HG02840 (cell line): ENCODE data around the gene PCDHB4.
"Not testable (repeated sequence)": the region's sequence is repeated elsewhere in the genome, so short reads cannot be mapped to it uniquely, and the experiment has no call there.

ENCODE experiments used
- ATAC-seq: cut with Tn5 transposase; IDR thresholded peaks from one replicate; pipeline ENCODE4 v1.9.1; 2021; ENCODE audit warnings: mild to moderate bottlenecking, moderate library complexity, moderate number of reproducible peaks; ENCODE audit not compliant: unreplicated experiment, low FRiP score

Gene PCDHB4

DNA sequence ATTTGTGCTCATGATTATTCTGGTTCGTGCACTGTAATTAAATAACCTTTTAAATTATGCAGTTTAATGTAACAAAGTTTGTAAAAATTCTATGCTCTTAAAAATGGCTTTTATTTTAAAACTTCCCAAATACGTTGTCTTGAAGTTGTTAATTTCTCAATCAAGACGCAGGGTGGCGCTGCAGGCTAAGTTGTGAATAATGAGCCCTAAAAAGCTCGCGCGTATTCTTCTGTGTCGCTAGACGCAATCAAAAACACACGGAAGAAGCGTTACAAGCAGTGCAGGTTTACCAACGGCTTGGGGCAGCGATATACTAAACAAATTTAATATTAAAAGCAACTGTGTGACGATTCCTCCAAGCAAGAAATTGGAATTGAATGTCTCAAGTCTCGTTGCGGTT is at the start of gene PCDHB4:
PCDHB4 (plus strand) TSS at position 256 of the 400 bp plus-strand sequence. CDS start 181 bp downstream, outside the sequence.
- no peak for ATAC-seq

DNA sequence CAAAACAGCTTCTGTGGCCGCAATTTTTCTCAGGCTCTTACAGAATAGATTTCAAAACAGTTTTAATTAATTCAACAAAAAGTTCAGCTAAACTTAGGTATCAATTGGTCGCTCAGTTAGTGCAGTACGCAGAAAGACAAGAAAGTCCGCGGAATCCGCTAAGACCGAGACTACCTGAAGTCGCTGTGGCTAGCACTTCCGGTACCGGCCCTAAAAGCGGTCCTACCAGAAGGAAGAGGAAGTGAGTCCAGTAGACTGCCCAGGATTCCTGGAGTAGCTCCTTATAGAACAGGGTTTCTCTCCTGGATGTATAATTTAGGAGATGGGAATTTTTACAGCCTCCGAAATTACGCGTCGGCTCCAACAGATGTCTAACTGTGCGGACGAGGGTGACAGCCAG is 43.8 kb upstream of the PCDHB4 start:
- ATAC-seq = no peak

- ATAC-seq = no peak
Measured at GRCh38 chr5:141082228-141082627, 39.4 kb upstream of the PCDHB4 start.

DNA sequence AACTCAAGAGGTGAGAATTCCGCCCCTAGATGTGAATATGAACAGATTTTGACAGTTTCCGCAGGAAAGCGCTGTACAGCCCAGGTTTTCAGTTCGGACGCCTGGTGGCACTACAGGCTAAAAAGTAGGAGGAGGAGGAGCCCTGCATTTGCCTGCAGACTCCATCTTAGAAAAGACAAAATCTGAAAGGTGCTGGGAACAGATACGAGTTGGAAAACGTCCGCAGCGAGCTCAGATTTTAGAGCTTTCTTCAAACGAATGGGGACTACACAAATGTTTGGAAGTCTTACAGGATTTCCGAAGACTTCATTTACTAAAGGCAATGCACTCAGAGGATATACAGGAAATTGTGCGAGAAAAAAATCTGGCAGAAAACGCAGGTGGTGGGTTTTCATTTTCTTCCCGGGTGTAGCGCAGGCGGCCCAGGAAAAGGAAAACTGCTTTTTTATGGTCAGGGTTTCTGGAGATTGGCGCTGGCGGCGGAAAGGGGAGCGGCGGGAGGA is 37.1 kb upstream of the PCDHB4 start:
- ATAC-seq = no peak

DNA sequence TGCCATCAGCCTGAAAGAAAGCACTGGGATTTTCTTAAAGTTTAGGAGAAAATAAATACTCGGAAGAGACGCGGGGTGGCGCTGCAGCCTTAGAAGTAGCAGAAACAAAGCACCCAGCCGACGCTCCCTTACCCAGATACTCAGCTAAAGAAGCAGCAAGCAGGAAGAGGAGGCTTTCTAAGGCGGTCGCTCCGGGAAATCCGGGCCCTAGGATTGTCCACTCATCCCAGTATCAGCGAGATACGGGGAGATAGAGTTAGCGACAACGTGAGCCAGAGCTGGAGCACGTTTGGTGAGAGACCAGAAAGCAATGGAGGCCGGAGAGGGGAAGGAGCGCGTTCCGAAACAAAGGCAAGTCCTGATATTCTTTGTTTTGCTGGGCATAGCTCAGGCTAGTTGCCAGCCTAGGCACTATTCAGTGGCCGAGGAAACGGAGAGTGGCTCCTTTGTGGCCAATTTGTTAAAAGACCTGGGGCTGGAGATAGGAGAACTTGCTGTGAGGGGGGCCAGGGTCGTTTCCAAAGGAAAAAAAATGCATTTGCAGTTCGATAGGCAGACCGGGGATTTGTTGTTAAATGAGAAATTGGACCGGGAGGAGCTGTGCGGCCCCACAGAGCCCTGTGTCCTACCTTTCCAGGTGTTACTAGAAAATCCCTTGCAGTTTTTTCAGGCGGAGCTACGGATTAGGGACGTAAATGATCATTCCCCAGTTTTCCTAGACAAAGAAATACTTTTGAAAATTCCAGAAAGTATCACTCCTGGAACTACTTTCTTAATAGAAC is 26.9 kb upstream of the PCDHB4 start, which contains the start of gene PCDHB2:
PCDHB2 (plus strand) TSS at position 135 of the 782 bp plus-strand sequence; CDS start at position 311, 176 bp downstream.
- no peak for ATAC-seq

DNA sequence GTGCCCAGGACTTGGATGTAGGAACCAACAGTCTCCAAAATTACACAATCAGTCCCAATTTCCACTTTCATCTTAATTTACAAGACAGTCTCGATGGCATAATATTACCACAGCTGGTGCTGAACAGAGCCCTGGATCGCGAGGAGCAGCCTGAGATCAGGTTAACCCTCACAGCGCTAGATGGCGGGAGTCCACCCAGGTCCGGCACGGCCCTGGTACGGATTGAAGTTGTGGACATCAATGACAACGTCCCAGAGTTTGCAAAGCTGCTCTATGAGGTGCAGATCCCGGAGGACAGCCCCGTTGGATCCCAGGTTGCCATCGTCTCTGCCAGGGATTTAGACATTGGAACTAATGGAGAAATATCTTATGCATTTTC is 26.4 kb upstream of the PCDHB4 start:
- ATAC-seq = no peak

- not testable (repeated sequence) for ATAC-seq
Measured at GRCh38 chr5:141096181-141096580, 25.4 kb upstream of the PCDHB4 start.

- ATAC-seq = not testable (repeated sequence)
Measured at GRCh38 chr5:141096586-141096985, 25.0 kb upstream of the PCDHB4 start.

GRCh38 chr5:141100243-141100805 is 21.3 kb upstream of the PCDHB4 start, which contains the start of gene PCDHB3:
PCDHB3 (plus strand) TSS chr5:141100473; CDS start chr5:141100650, 177 bp downstream.
- ATAC-seq = no peak

DNA sequence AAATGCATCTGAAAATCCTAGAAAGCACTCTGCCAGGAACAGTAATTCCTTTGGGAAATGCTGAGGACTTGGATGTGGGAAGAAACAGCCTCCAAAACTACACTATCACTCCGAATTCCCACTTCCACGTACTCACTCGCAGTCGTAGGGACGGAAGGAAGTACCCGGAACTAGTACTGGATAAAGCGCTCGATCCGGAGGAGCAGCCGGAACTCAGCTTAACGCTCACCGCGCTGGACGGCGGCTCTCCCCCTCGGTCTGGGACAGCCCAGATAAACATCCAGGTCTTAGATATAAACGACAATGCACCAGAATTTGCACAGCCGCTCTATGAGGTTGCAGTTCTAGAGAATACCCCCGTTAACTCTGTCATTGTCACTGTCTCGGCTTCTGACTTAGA is 20.6 kb upstream of the PCDHB4 start:
- ATAC-seq = no peak

DNA sequence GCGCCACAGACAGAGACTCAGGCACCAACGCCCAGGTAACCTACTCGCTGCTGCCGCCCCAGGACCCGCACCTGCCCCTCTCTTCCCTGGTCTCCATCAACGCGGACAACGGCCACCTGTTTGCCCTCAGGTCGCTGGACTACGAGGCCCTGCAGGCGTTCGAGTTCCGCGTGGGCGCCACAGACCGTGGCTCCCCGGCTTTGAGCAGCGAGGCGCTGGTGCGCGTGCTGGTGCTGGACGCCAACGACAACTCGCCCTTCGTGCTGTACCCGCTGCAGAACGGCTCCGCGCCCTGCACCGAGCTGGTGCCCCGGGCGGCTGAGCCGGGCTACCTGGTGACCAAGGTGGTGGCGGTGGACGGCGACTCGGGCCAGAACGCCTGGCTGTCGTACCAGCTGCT is 19.5 kb upstream of the PCDHB4 start:
- ATAC-seq = not testable (repeated sequence)

DNA sequence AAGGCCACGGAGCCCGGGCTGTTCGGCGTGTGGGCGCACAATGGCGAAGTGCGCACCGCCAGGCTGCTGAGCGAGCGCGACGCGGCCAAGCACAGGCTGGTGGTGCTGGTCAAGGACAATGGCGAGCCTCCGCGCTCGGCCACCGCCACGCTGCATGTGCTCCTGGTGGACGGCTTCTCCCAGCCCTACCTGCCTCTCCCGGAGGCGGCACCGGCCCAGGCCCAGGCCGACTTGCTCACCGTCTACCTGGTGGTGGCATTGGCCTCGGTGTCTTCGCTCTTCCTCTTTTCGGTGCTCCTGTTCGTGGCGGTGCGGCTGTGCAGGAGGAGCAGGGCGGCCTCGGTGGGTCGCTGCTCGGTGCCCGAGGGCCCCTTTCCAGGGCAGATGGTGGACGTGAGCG is 19.1 kb upstream of the PCDHB4 start:
- ATAC-seq = not testable (repeated sequence)

DNA sequence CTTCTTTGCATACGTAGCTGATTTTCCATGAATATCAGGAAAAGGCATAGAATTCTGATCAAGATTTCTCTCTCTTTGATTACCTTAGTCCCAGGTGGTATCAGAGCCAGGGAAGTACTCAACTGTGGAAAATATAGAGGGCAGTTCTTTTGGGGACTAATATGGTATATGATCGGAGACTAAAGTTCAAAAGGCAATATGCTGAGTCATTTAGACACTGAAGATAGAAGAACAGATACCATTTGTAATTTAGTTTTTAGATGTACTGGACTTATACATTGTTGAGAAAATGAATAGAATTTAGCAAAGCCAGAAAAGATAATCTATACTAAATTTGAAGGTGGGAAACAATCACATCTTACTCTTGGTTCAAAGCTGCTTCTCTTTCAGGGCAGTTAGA is 16.3 kb upstream of the PCDHB4 start:
- ATAC-seq = no peak

DNA sequence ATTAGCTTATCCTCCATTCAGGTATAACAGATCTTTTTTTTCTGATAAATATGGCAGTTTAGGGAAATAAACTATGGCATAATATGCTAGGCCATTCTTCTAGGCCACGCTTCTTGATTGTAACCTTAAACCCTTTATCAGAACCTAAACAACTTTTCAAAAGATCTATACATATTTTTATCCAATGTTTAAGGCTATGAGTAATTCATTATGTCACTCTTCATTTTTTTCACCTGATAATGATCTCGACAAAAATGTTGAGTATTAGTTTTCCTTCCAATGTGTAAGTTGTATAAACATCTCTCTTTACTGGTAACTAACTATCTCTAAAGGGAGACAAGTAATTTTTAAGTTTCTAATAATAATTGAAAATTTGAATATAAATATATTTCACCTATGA is 2.4 kb upstream of the PCDHB4 start:
- ATAC-seq = no peak

DNA sequence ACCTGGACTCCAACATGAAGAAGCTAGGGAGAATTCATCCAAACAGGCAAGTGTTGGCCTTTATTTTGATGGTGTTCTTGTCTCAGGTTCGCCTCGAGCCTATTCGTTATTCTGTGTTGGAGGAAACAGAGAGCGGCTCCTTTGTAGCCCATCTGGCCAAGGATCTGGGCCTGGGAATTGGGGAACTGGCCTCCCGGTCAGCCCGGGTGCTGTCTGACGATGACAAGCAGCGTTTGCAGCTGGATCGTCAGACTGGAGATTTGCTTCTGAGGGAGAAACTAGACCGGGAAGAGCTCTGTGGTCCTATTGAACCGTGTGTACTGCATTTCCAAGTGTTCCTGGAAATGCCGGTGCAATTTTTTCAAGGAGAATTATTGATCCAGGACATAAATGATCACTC is 367 bp downstream of the PCDHB4 start:
- ATAC-seq = no peak

GRCh38 chr5:141123396-141124135 is 1.9 kb downstream of the PCDHB4 start:
- not testable (repeated sequence) for ATAC-seq

DNA sequence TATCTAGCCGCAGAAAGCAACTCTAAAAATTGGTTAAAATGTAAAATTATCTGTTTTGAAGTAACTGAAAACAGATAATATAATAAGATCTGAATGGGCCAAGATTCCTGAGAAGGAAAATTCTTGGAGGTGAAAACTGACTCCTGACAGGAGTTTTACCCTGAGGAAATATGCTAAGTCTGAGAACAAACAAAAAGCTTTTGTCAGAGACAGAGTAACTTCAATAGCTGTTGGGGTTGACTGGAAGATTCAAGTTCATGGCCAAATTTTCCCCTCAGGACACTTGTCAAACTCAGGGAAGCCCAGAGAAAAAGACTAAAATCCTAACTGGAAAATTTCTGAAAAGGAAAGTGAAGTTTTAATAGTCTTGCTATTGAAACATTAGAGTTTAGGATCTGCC is 5.7 kb downstream of the PCDHB4 start:
- no peak for ATAC-seq

DNA sequence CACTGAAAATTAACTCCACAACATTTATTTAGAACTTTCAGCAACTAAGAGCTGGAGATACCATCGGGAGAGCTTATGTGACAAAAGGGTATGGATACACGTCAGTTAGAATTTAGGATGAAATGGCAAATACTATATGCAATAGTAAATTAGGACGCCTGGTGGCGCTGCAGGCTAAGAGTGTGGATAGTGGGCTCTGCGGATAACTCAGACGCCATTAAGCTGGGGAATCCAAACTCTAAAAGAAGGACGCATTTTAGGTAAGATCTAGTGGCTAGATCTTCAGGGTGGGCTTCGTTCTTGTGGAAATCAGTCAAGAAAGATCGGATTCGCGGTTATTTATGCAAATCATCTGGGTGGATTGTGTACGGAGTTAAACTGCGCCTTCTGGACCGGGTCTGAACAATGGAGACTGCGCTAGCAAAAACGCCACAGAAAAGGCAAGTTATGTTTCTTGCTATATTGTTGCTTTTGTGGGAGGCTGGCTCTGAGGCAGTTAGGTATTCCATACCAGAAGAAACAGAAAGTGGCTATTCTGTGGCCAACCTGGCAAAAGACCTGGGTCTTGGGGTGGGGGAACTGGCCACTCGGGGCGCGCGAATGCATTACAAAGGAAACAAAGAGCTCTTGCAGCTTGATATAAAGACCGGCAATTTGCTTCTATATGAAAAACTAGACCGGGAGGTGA is 13.6 kb downstream of the PCDHB4 start, which contains the start of gene PCDHB5:
PCDHB5 (plus strand) TSS at position 177 of the 688 bp plus-strand sequence; CDS start at position 406, 229 bp downstream.
- no peak for ATAC-seq

DNA sequence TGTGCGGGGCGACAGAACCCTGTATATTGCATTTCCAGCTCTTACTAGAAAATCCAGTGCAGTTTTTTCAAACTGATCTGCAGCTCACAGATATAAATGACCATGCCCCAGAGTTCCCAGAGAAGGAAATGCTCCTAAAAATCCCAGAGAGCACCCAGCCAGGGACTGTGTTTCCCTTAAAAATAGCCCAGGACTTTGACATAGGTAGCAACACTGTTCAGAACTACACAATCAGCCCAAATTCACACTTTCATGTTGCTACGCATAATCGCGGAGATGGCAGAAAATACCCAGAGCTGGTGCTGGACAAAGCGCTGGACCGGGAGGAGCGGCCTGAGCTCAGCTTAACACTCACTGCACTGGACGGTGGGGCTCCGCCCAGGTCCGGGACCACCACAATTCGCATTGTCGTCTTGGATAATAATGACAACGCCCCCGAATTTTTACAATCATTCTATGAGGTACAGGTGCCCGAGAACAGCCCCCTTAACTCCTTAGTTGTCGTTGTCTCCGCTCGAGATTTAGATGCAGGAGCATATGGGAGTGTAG is 14.2 kb downstream of the PCDHB4 start:
- no peak for ATAC-seq

DNA sequence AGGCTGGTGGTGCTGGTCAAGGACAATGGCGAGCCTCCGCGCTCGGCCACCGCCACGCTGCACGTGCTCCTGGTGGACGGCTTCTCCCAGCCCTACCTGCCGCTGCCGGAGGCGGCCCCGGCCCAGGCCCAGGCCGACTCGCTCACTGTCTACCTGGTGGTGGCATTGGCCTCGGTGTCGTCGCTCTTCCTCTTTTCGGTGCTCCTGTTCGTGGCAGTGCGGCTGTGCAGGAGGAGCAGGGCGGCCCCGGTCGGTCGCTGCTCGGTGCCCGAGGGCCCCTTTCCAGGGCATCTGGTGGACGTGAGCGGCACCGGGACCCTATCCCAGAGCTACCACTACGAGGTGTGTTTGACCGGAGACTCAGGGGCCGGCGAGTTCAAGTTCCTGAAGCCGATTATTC is 15.7 kb downstream of the PCDHB4 start:
- ATAC-seq = not testable (repeated sequence)
